ENCODE measurements around the gene MAST2. TPM values are rescaled to one million over a fixed set of nuclear protein-coding genes. Genes with fewer than 3 reads are reported as not detected.

Gene MAST2
- total RNA-seq, 1 experiment from 2014 or later: 41.9 TPM

DNA sequence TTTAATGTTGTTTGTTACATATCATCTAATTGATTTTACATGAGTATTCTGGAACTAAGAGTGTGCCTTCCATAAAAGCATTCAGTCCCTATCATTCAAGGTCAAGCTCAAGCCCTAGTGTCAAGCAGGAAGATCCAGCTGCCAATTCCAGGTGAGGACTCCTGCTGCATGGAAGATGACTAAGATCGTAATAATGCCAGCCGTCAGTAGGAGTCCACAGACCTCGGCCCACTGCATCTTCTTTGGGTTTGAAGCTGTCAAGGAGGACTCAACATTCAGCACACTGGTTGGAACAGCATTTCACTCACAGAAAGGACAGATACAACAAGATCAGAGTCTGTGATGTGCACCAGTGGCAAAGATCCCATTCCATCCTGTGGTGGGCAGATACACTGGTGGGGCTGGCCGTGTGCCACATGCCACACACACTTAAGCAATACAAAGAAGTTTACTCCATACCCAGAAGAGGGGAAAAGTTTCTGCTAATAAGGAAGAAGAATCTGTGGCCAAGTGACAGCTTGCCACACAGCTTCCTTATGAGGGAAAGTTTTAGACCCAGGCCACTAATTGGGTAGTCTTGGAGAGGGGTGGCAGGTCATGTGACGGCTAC lies 168.6 kb downstream of the MAST2 start (continued):
- TF ChIP-seq EZH2phosphoT487 (IDR thresholded peaks at IDR 0.05; ENCODE audit: borderline replicate concordance): no peak

DNA sequence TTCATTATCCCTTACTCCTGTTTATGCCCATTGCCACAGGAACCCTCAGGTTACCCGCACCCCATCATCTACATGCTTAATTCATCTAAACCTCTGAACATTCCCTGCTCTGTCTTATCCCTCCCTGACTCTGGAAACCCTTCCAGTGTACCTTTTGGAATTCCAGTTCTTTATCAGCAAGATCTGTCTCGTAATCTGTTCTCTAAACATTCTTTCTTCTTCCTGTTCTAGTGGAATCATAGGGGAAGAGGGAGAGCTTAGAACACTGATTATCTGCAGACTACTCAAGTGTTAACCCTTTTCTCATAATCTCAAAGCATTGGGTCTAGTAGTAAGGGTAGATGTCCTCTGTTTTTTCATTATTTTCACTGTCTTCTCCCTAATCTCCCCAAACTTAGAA lies 169.2 kb downstream of the MAST2 start:
- H2AFZ ChIP-seq (ENCODE audit: low read depth, low read length, poor library complexity, severe bottlenecking): no peak overlapping the region
- H3K4me2 ChIP-seq (ENCODE audit: low read length): no peak overlapping the region
- TF ChIP-seq EZH2phosphoT487 (IDR thresholded peaks at IDR 0.05; ENCODE audit: borderline replicate concordance) (no peak), SP1 (IDR thresholded peaks at IDR 0.05; ENCODE audit: low read depth) (no peak)
- TF ChIP-seq, protein P1, sequence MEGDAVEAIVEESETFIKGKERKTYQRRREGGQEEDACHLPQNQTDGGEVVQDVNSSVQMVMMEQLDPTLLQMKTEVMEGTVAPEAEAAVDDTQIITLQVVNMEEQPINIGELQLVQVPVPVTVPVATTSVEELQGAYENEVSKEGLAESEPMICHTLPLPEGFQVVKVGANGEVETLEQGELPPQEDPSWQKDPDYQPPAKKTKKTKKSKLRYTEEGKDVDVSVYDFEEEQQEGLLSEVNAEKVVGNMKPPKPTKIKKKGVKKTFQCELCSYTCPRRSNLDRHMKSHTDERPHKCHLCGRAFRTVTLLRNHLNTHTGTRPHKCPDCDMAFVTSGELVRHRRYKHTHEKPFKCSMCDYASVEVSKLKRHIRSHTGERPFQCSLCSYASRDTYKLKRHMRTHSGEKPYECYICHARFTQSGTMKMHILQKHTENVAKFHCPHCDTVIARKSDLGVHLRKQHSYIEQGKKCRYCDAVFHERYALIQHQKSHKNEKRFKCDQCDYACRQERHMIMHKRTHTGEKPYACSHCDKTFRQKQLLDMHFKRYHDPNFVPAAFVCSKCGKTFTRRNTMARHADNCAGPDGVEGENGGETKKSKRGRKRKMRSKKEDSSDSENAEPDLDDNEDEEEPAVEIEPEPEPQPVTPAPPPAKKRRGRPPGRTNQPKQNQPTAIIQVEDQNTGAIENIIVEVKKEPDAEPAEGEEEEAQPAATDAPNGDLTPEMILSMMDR (IDR thresholded peaks at IDR 0.05 in 2 of 3, conservative IDR thresholded peaks at IDR 0.05 in 1 of 3; ENCODE audit: borderline replicate concordance in 1 of 3, insufficient read depth in 1 of 3, low read depth in 2 of 3, low read length in 2 of 3): no peak
- TF ChIP-seq, protein P2, sequence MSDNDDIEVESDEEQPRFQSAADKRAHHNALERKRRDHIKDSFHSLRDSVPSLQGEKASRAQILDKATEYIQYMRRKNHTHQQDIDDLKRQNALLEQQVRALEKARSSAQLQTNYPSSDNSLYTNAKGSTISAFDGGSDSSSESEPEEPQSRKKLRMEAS (IDR thresholded peaks at IDR 0.05): no peak
- no peaks in the 10 kb centered on the region; a peak in 1 of 4 replicates for H3K4me1 ChIP-seq (ENCODE audit: control insufficient read depth in 1 of 2, insufficient read depth in 2 of 2, low read length in 2 of 2)
- H3K27me3 ChIP-seq (ENCODE audit: insufficient read depth, low read length): no peaks in the 10 kb centered on the region
- peaks cover 2 to 7% of the 10 kb centered on the region in 2 experiments; a peak in 1 of 4 replicates for H3K36me3 ChIP-seq (ENCODE audit: control insufficient read depth in 1 of 2, insufficient read depth in 2 of 2, low read length in 2 of 2)
- RAD21 ChIA-PET (ENCODE audit: low non-redundant PET in 1 of 2, low total read pairs in 2 of 2, uncharacterized antibody in 2 of 2, unreplicated experiment in 2 of 2): no interaction called here
- intact Hi-C loops (cut with micrococcal nuclease): no loop called here
- H3K9ac ChIP-seq (ENCODE audit: low read length): no peak overlapping the region
- BruUV-seq (replicated peaks): no TSS peak
- H3K27ac ChIP-seq (ENCODE audit: low read depth, low read length): no peak overlapping the region
- DNase-seq (ENCODE audit: low read depth, low spot score) (no peak), ATAC-seq (no peak)
- H4K20me1 ChIP-seq (ENCODE audit: insufficient read depth): no peaks in the 10 kb centered on the region
- no peak overlapping the region for H3K4me3 ChIP-seq (replicated peaks in 1 of 2; ENCODE audit: low read depth in 1 of 2, low read length in 2 of 2)
- H3K79me2 ChIP-seq (ENCODE audit: insufficient read depth, low read length): 0 out of 2 replicates have a peak, but pooled peaks cover 4% of the 10 kb centered on the region
- POLR2A ChIA-PET: no interaction called here
- CTCF ChIA-PET: no interaction called here
- no peaks in the 10 kb centered on the region for H3K9me2 ChIP-seq (ENCODE audit: insufficient read depth)
- H3K9me3 ChIP-seq (ENCODE audit: control insufficient read depth in 1 of 2, insufficient read depth in 1 of 2, low read depth in 1 of 2, low read length in 2 of 2): no peaks in the 10 kb centered on the region
